Stomach (tissue), 9 donors: ENCODE results near the gene OR2T29. TPM values are rescaled to one million over a fixed set of nuclear protein-coding genes. Genes with fewer than 3 reads are reported as not detected.

Source experiments
- DNase-seq, 2 donors: peaks; one replicate each; pipeline versions ENCODE4 v3.0.0 to v3.0.0-alpha.2; 2013 to 2019
- H3K27ac ChIP-seq, 5 donors: fragments of 200-600 bp in 4 of 5; sonication (generic) in 4 of 5; one replicate each; pipeline ENCODE4 v1.5.1; 2013 to 2019; ENCODE audit warnings: mild to moderate bottlenecking in 1 of 5, moderate library complexity in 1 of 5
- H3K27me3 ChIP-seq, 3 donors: fragments of 200-600 bp; sonication (generic); one replicate each; pipeline ENCODE4 v1.5.1; 2017 to 2019; ENCODE audit warnings: mixed run types in 1 of 3
- H3K36me3 ChIP-seq, 4 donors: fragments of 200-600 bp; sonication (generic); 1 replicate in 3 of 4; 2 replicates in 1 of 4; pipeline ENCODE4 v1.5.1; 2016 to 2019
- H3K4me1 ChIP-seq, 4 donors: fragments of 200-600 bp; sonication (generic); one replicate each; pipeline ENCODE4 v1.5.1; 2016 to 2019
- H3K4me3 ChIP-seq, 4 donors: fragments of 200-600 bp; sonication (generic) in 3 of 4; one replicate each; pipeline ENCODE4 v1.5.1; 2016 to 2019; ENCODE audit warnings: mild to moderate bottlenecking in 1 of 4
- H3K9me3 ChIP-seq, 4 donors: fragments of 200-600 bp; sonication (generic); one replicate each; pipeline ENCODE4 v1.5.1; 2016 to 2019
- EP300 ChIP-seq: sonication (generic); formaldehyde crosslinking; IDR thresholded peaks from one replicate; pipeline ENCODE4 v1.6.1; 2017; ENCODE audit warnings: antibody characterized with exemption
- POLR2A ChIP-seq, 4 donors: fragments of 450-650 bp; IDR thresholded peaks; one replicate each; pipeline ENCODE4 v1.6.1; 2016; ENCODE audit warnings: antibody characterized with exemption in 4 of 4, control low read depth in 2 of 4, mild to moderate bottlenecking in 1 of 4, moderate library complexity in 1 of 4
- POLR2AphosphoS5 ChIP-seq, 3 donors: sonication (generic); formaldehyde crosslinking; IDR thresholded peaks; one replicate each; pipeline ENCODE4 v1.6.1; 2016; ENCODE audit warnings: antibody characterized with exemption in 3 of 3
- WGBS, 5 donors: extraction: QIAGEN DNeasy Blood & Tissue Kit in 3 of 5; methylation state at CpG; one replicate each; pipeline versions ENCODE4 v1.1.5 to v1.1.7; 2013 to 2018; 5-methylcytosine and 5-hydroxymethylcytosine counted together
- intact Hi-C: fragments of 100-400 bp; cut with DNase I; formaldehyde crosslinking; loops from one replicate; pipeline ENCODE4 v1.15.1; 2023; ENCODE audit warnings: low total_unique reads
- polyA plus RNA-seq, 3 donors: library from polyadenylated mRNA; stranded (reverse); fragments of 200-250 nt; gene quantifications; one replicate each; pipeline ENCODE4 v1.2.3, GENCODE V29; 2013
- total RNA-seq, 5 donors: library from RNA; depleted of rRNA; stranded (reverse); fragments of >200 nt; gene quantifications; one replicate each; pipeline versions ENCODE4 v1.1.0 to v1.2.3, GENCODE V29; 2014 to 2016
- TF ChIP-seq, protein P1 (sequence below), 7 experiments: fragments of 450-650 bp in 4 of 7; fragments of 200-600 bp in 3 of 7; sonication (generic) in 3 of 7; IDR thresholded peaks; one replicate each; pipeline ENCODE4 v1.5.1; 2016 to 2019; ENCODE audit warnings: antibody characterized with exemption in 7 of 7, control low read depth in 2 of 7, mild to moderate bottlenecking in 1 of 7
- donor health status: healthy with polysubstance abuse.
- donor health status: Bipolar disorder and iron deficiency.
- donor health status: healthy.

Gene OR2T29
- total and polyA plus RNA-seq, 8 donors: not detected

DNA sequence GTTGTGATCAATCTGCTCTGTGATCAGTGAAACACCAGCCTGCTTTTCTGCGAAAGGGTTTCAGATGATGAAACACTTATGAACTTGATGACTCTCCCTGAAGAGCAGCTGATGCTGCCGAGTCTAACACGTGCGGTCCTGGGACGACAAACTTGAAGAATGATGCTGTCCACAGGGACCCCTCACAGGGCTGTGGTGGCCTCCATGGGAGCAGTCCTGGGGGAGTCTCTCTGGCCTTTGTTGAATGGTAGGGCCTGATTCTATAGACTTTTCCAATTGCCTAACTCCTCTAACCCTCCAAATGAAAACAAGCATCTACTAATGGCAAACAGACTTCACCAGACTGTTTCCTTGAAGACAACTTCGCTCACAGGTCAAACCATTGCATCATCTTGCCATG, 35.0 kb upstream of the OR2T29 start, which contains the start of gene OR2T10:
Gene OR2T10, minus strand, starts transcription at position 112 of the 400 bp plus-strand sequence. CDS start 3,932 bp downstream, outside the sequence.
- TF ChIP-seq POLR2A (IDR thresholded peaks at IDR 0.05): no peak
- TF ChIP-seq, protein P1, sequence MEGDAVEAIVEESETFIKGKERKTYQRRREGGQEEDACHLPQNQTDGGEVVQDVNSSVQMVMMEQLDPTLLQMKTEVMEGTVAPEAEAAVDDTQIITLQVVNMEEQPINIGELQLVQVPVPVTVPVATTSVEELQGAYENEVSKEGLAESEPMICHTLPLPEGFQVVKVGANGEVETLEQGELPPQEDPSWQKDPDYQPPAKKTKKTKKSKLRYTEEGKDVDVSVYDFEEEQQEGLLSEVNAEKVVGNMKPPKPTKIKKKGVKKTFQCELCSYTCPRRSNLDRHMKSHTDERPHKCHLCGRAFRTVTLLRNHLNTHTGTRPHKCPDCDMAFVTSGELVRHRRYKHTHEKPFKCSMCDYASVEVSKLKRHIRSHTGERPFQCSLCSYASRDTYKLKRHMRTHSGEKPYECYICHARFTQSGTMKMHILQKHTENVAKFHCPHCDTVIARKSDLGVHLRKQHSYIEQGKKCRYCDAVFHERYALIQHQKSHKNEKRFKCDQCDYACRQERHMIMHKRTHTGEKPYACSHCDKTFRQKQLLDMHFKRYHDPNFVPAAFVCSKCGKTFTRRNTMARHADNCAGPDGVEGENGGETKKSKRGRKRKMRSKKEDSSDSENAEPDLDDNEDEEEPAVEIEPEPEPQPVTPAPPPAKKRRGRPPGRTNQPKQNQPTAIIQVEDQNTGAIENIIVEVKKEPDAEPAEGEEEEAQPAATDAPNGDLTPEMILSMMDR (IDR thresholded peaks at IDR 0.05): no peak
- TF ChIP-seq EP300: no peak
- TF ChIP-seq POLR2AphosphoS5 (IDR thresholded peaks at IDR 0.05): no peak
- H3K27me3 ChIP-seq: no peaks in the 10 kb centered on the region
- no peak within 1 kb of the TSS for H3K4me3 ChIP-seq
- WGBS, 5 donors: 86 to 94% (median 87%) methylated on average over 6 of the region's 6 CpGs
- no peak within 1 kb of the TSS for H3K27ac ChIP-seq
- H3K9me3 ChIP-seq: no peaks in the 10 kb centered on the region
- H3K4me1 ChIP-seq: no peaks in the 10 kb centered on the region
- DNase-seq: no peak
- intact Hi-C loops: no loop called here
- H3K36me3 ChIP-seq: no peaks in the 10 kb centered on the region

DNA sequence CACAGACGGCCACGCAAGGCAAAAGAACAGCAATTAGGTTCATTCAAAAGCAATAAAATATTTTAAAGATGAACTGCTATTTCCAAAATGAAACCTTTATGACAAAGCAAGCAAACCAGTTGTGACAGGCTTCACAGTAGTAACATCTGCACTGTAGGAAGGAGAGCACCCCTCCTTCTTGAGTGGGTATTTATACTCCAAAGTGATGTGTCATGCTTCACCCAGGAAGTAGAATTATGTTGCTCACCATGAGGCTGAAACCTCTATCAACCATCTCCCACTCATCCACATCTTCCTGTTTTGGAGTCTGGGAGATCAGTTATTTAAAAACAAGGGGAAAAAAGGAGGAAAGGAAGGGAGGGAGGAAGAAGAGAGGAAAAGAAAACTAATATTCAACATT, 34.0 kb upstream of the OR2T29 start:
- TF ChIP-seq, protein P1 (IDR thresholded peaks at IDR 0.05): no peak
- no peak for TF ChIP-seq POLR2A (IDR thresholded peaks at IDR 0.05)
- TF ChIP-seq EP300: no peak
- no peak for TF ChIP-seq POLR2AphosphoS5 (IDR thresholded peaks at IDR 0.05)
- Histone ChIP-seq H3K27ac (no peak overlapping the region), H3K9me3 (no peaks in the 10 kb centered on the region), H3K4me3 (no peak overlapping the region), H3K27me3 (no peaks in the 10 kb centered on the region), H3K36me3 (no peaks in the 10 kb centered on the region), H3K4me1 (no peaks in the 10 kb centered on the region)
- intact Hi-C loops: no loop called here
- WGBS, 5 donors: 64 to 87% (median 76%) methylated on average over 2 of the region's 2 CpGs
- DNase-seq: no peak

DNA sequence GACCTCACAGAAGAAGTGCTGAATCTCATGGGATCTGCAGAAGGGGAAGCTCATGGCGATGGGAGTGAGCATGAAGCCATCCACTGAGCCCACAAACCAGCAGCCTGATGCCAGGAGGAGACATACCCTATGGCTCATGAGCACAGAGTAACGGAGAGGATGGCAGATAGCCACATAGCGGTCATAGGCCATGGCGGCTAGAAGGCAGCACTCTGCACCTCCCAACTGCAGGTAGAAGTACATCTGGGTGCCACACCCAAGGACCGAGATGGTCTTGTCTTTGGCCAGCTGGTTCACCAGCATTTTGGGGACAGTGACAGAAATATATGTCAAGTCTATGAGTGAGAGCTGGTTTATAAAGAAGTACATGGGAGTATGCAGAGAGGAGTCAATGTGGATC, 30.7 kb upstream of the OR2T29 start:
- DNase-seq: no peak
- no peak overlapping the region for H3K4me3 ChIP-seq
- no peak overlapping the region for H3K27ac ChIP-seq
- intact Hi-C loops: no loop called here
- 83 to 90% (median 87%) methylated on average over 5 of the region's 5 CpGs for WGBS, 5 donors
- H3K36me3 ChIP-seq: no peaks in the 10 kb centered on the region
- H3K27me3 ChIP-seq: no peaks in the 10 kb centered on the region
- H3K4me1 ChIP-seq: no peaks in the 10 kb centered on the region
- no peaks in the 10 kb centered on the region for H3K9me3 ChIP-seq
- TF ChIP-seq POLR2AphosphoS5 (IDR thresholded peaks at IDR 0.05) (no peak), EP300 (no peak), POLR2A (IDR thresholded peaks at IDR 0.05) (no peak)
- TF ChIP-seq, protein P1 (IDR thresholded peaks at IDR 0.05): no peak

DNA sequence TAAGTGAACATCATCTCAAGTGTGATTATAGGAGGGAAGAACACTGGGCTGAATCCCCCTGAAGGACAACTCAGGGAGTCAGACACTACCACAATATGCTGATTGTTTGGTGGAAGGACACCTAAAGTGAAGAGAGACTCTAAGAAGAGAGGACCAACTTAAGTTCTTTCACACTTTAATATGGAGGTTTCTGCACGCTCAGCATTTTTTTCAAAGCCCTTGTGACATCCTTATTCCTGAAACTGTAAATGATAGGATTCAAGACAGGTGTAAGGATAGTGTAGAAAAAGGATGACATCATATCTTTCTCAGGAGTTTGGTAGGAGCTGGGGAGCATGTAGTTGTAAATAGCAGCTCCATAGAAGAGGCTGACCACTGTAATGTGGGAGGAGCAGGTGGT, 30.1 kb upstream of the OR2T29 start:
- Histone ChIP-seq H3K9me3 (no peaks in the 10 kb centered on the region), H3K27me3 (no peaks in the 10 kb centered on the region), H3K4me1 (no peaks in the 10 kb centered on the region), H3K36me3 (no peaks in the 10 kb centered on the region), H3K27ac (no peak overlapping the region), H3K4me3 (no peak overlapping the region)
- intact Hi-C loops: no loop called here
- no peak for DNase-seq
- 76 to 83% (median 78%) methylated on average over 1 of the region's 1 CpG for WGBS, 5 donors
- TF ChIP-seq, protein P1 (IDR thresholded peaks at IDR 0.05): no peak
- TF ChIP-seq EP300 (no peak), POLR2AphosphoS5 (IDR thresholded peaks at IDR 0.05) (no peak), POLR2A (IDR thresholded peaks at IDR 0.05) (no peak)
